NCI-H1417 (cell line): ENCODE data around the gene PDZD2.
"Not testable (repeated sequence)": the region's sequence is repeated elsewhere in the genome, so short reads cannot be mapped to it uniquely, and the experiment has no call there.

Experiments
- DNase-seq, 3 experiments: peaks; one replicate each; lab custom pipeline; 2025; lab: John Stamatoyannopoulos, UW

Gene PDZD2

DNA sequence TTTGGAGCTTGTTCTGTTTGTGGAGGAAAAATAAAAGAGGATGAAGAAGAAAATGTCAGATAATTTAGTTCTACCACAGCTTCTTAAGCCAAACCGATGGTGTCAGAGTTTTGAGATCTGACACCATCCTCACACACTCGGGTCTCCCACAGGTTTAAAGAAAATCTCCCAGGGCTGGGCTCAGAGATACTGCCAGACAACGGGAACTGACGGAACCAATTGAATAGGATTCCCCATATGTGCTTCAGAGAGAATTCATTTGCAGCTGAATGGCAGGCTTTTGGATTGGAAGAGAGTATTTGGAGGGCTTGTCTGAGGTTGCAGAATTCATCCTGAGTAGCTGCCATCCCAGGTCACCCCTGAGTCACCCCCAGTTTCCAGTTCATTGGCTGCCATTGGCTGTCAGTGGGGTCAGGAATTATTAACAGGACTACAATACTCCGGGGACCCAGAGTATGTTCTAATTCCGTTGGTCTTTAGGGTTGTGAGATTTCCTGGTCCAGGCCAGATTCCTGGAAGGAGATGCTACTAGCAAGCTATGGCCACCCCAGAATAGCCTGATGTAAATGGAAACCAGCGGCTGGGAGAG is 131.3 kb downstream of the PDZD2 start:
- no peak for DNase-seq

- no peak for DNase-seq
These were observed 132.1 kb downstream of the PDZD2 start for GRCh38 chr5:31770998-31771397.

DNA sequence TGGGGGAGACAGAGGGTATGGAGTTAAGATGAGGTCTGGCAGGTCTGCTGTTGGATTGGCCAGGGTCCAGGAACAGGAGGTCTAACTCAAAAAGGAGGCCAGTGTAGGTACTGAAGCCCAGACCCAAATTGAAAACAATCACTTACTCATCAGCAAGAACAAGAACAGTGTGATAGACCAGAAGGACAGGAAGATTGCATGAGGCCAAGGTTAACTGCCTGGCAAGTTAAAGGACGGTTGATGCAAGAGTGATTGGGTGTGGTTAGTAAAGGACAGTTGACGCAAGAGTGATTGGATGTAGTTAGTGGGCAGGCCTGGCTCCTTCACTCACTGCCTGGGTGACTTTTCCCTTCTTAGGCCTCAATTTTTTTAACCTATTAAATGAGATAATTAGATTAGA is 132.6 kb downstream of the PDZD2 start:
- DNase-seq: no peak

DNA sequence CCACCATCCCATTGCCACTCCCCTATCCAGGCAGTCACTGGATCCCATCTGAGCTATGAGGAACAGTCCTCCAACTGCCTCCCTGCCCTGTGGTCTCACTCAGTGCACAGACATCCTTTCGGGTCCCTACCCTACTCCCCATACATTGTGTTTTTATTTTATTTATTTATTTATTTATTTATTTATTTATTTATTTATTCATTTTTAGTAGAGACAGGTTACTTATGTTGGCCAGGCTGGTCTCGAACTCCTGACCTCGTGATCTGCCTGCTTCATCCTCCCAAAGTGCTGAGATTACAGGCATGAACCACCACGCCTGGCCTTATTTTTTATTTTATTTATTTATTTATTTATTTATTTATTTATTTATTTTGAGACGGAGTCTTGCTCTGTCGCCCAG is 137.4 kb downstream of the PDZD2 start:
- DNase-seq: not testable (repeated sequence)

DNA sequence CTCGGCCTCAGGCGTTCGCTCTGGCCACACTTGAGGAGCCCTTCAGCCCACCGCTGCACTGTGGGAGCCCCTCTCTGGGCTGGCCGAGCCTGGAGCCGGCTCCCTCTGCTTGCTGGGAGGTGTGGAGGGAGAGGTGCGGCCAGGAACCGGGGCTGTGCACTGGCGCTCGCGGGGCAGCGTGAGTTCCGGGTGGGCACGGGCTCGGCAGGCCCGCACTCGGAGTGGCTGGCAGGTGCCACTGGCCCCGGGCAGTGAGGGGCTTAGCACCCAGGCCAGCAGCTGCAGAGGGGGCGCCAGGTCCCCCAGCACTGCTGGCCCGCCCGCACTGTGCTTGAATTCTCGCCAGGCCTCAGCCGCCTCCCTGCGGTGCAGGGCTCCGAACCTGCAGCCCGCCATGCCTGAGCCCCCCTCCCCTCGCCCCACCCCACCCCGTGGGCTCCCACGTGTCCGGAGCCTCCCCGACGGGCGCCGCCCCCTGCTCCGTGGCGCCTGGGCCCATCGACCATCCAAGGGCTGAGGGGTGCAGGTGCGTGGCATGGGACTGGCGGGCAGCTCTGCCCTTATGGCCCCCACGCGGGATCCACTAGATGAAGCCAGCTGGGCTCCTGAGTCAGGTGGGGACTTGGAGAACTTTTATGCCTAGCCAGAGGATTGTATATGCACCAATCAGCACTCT is 138.2 kb downstream of the PDZD2 start:
- no peak for DNase-seq

DNA sequence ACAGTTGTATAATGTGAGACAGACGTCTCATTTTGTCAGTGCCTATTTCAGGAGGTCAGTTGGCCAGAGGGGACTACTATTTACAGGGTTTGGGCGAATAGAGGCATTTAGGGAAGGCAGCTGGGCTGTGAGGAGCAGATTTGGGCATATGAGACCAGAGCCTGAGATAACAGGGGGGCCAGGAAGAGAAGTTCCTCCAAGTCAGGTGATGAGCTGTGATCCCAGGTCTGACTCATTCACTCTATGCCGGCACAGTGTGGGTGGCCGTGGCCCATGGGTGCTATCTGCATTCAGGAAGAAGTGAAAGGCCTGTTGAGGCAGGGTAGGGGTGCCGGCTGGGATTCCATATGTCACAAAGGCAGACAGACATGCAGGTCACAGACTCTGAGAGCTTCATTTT is 142.8 kb downstream of the PDZD2 start:
- DNase-seq: no peak

GRCh38 chr5:31783086-31783645 is 144.2 kb downstream of the PDZD2 start:
- no peak for DNase-seq

GRCh38 chr5:31783731-31784130 is 144.8 kb downstream of the PDZD2 start:
- no peak for DNase-seq

- DNase-seq: no peak
These were observed 147.2 kb downstream of the PDZD2 start for GRCh38 chr5:31786090-31786631.

DNA sequence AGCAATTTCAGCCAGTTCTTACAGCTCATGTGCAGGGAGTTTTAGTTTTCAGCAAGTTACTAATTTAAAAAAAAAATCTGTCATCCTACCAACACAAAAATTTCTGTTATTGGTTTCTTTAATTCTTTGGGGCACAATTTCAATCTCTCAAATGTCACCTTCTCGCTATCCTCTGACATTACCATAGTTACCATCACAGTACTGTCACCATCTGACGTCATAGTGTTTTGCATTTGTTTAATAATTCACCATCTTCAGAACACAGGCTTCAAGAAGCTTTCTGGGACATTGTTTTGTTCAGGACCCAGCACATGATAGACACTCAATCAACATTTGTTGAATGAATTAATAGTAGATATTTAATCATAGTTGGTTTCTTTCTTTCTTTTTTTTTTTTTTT is 155.1 kb downstream of the PDZD2 start:
- DNase-seq: no peak

DNA sequence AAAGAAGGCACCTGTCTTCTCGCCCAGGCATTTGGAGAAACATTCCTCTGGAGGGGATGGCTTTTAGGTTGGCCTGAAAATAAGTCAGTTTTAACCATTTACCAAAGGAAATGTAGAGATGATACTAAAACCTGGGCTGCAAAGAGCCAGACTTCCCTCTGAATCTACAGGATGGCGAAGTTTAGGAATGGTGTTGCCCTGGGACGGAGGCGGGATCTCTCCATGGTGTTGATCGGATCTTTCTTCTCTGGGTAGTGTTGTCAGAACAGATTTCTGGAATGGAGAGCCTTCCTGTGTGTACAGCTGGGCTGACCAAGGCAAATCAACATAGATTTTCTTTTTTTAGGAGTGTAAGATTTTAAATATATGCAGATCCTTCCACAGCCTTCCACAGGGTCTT is 159.2 kb downstream of the PDZD2 start:
- no peak for DNase-seq

DNA sequence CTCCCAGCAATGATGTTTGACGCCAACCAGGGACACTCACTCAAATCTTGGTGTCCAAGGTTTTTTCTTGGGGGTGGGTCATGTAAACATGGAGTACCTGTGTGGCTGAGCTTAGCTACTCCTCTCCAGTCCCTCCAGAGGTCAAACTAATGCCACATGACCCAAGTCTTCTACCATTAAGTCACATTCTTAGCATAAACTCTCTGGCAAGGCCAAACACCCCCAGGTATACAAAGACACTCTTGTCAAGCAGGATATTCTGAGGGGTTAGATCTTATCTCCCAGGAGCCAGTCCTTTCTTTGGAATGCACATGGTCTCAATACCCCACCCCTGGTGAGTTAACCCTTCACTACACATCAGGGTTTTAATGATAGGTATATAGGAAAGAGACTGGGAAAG is 161.4 kb downstream of the PDZD2 start:
- no peak for DNase-seq

DNA sequence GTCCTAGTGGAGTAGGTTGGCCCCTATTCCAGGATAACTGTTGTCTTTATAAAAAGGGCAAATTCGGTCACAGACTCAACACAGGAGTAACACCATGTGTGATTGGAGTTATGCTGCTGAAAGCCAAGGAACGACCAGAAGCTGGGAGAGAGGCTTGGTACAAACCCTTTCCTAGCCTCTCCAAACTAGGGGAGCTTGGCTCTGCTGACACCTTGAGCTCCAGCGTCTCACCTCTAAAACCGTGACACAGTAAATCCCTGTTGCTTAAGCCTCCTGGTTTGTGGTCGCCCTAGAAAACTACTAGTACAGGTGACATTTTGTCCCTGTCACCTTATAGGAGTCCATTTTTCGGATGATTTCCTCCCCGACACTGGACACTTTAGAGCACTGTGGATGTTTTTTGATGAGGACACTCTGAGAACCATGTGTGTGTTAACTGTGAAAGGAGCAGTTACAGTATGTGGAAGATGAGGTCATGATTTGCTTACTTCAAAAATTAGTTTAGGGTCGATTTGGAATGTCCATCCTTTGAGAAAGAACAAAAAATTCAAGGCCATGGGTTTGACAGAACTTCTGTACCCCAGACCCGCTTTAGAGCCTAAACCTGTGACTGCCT is 167.0 kb downstream of the PDZD2 start:
- no peak for DNase-seq

GRCh38 chr5:31806561-31806960 is 167.6 kb downstream of the PDZD2 start:
- DNase-seq: no peak

DNA sequence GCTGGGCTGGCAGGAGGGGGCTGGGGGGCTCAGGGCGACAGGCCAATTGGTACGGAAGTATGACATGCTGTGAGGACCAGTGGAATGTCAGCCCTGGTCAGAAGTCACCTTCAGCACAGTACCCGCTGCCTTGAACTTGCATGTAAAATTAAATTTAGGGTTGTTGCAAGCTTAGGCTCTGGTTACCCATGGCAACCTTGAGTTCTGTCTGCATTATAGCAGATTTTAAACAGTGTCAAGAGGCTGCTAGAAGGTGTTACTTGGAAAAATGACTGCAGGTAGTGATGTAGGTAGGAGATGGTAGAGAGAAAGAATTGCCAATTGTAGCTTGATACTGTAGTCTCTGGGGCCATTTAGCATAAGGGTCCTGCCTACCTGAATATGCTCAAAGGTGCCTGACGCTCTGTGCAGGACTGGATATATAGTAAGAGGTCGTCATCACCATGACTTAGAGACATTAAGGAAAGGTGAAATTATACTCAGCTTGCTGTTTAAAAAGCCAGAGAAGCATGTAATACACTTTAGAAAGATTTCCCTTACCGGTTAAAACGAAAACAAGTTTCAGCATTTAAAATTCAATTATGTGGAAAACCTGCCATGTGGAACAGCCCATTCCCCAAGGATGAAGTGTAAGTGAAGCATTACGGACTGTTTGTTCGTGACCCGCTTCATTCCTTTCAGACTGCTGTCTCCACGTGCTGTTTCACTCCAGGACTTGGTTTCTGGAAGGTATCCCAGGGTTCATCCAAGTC is 169.0 kb downstream of the PDZD2 start:
- no peak for DNase-seq

DNA sequence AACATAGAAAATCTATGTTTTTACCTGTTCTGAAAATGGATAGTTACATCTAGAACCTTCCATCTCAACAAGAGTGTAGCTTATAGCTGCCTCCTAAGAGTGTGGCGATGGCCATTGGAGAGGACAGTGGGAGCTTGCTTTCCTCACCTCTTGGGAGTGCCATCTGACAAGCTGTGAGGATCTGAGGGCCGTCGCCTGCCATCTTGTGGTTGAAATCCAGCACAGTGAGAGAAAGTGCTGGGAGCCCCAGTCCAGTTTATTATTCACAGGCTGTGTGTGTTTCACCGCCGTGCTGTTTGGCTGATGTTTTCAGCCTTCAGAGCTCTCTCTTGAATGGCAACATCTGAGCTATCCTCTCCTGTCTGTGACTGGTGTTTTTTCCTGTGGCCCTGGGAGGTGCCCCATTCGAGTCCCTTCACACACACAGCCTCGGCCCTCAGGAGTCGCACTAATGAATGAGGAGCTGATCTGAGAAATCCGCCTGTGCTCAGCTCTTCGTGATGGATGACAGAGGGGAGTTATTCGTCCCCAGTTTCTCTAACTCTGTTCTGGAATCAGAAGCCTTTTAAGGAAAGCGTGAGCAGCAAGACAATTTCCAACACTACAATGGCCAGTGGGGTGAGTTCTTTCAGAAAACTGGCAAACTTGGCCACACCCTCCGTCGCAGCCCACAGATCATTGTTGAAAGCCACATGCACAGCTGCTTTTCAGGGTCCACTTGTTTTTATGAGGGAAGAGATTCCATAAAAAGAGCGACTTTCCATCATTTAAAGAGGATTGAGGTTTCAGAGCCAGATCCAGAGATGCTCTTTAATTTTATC is 170.3 kb downstream of the PDZD2 start:
- DNase-seq: peak; percentile 14 to 66 (median 21)

GRCh38 chr5:31811210-31811609 is 172.3 kb downstream of the PDZD2 start:
- DNase-seq: no peak

- no peak for DNase-seq
These were observed 176.4 kb downstream of the PDZD2 start for GRCh38 chr5:31815376-31815775.

DNA sequence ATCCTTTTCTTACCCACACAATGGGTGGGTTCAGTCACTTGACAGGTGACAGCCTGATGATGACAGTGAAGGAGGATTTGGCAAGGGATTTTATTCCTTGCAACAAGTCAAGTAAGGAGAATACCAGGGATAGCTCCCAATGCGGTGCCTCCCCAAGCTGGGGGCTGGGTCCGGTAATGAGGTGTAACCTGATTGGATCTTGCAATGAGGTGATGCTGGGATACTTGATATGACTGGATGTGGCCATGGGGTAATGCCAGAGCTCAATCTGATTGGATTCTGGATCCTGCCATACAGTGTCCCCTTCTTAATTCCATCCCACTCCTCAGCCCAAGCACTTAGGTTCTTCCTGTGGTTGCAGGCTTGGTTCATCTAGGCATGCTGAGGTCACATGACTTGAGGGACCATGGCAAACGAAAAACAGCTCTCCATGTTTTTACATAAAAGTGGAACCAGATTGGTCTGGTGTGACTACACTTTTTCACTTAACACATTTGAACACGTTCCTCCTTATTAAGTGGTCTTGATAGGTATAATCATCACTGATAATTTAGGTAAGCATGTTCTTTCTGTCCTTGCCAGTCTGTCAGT is 181.1 kb downstream of the PDZD2 start:
- no peak for DNase-seq

GRCh38 chr5:31823472-31823871 is 184.5 kb downstream of the PDZD2 start:
- DNase-seq: peak in 1 of 3 experiments; percentile 7
